Neural cell (in vitro differentiated cells): ENCODE results near the gene TBC1D16.

Source experiments
- EP300 ChIP-seq: fragments of 450-650 bp; conservative IDR thresholded peaks from 2 replicates; pipeline ENCODE4 v1.6.1; 2014; ENCODE audit warnings: antibody characterized with exemption, mild to moderate bottlenecking, moderate library complexity; ENCODE audit not compliant: poor library complexity, severe bottlenecking
- MXI1 ChIP-seq: fragments of 450-650 bp; conservative IDR thresholded peaks from 2 replicates; pipeline ENCODE4 v1.6.1; 2014; ENCODE audit warnings: antibody characterized with exemption, mild to moderate bottlenecking; ENCODE audit not compliant: poor library complexity, severe bottlenecking
- REST ChIP-seq: IDR thresholded peaks from 2 replicates; pipeline ENCODE4 v1.6.1; 2012; ENCODE audit warnings: borderline replicate concordance
- TAF1 ChIP-seq: IDR thresholded peaks from 2 replicates; pipeline ENCODE4 v1.6.1; 2012; ENCODE audit warnings: low read depth
- TF ChIP-seq, protein P1 (sequence below): fragments of 450-650 bp; IDR thresholded peaks from 2 replicates; pipeline ENCODE4 v1.5.1; 2014; ENCODE audit warnings: antibody characterized with exemption, mild to moderate bottlenecking, moderate library complexity; ENCODE audit not compliant: poor library complexity, severe bottlenecking

- no peak for TF ChIP-seq EP300
- TF ChIP-seq, protein P1, sequence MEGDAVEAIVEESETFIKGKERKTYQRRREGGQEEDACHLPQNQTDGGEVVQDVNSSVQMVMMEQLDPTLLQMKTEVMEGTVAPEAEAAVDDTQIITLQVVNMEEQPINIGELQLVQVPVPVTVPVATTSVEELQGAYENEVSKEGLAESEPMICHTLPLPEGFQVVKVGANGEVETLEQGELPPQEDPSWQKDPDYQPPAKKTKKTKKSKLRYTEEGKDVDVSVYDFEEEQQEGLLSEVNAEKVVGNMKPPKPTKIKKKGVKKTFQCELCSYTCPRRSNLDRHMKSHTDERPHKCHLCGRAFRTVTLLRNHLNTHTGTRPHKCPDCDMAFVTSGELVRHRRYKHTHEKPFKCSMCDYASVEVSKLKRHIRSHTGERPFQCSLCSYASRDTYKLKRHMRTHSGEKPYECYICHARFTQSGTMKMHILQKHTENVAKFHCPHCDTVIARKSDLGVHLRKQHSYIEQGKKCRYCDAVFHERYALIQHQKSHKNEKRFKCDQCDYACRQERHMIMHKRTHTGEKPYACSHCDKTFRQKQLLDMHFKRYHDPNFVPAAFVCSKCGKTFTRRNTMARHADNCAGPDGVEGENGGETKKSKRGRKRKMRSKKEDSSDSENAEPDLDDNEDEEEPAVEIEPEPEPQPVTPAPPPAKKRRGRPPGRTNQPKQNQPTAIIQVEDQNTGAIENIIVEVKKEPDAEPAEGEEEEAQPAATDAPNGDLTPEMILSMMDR, result no peak
- TF ChIP-seq MXI1, result no peak
- TF ChIP-seq TAF1, result no peak
- TF ChIP-seq REST, result no peak
Observed at GRCh38 chr17:79985943-79986391, 49.7 kb downstream of the TBC1D16 start.
